PFSK-1 (cell line): Measurements from ENCODE around the gene LCP2.

Experiments
- FOXP2 ChIP-seq: optimal IDR thresholded peaks from 2 replicates; pipeline ENCODE3; 2011; ENCODE audit warnings: borderline replicate concordance, control low read depth, inconsistent platforms; ENCODE audit not compliant: insufficient read depth; ENCODE audit errors: extremely low read length, extremely low read depth
- POLR2AphosphoS5 ChIP-seq: IDR thresholded peaks from 2 replicates; pipeline ENCODE4 v1.6.1; 2012; ENCODE audit warnings: low read depth, mild to moderate bottlenecking, control low read depth, low read length, moderate library complexity
- REST ChIP-seq, 2 experiments: IDR thresholded peaks; 2 replicates each; pipeline versions ENCODE4 v1.6.1 to v1.8.0; 2011 to 2012; ENCODE audit warnings: low read depth in 2 of 2, low read length in 2 of 2, control low read depth in 1 of 2, inconsistent platforms in 1 of 2, mild to moderate bottlenecking in 1 of 2, moderate library complexity in 1 of 2; ENCODE audit not compliant: insufficient read depth in 1 of 2
- SIN3A ChIP-seq: IDR thresholded peaks from 2 replicates; pipeline ENCODE4 v1.6.1; 2012; ENCODE audit warnings: mild to moderate bottlenecking, low read length, moderate library complexity, borderline replicate concordance; ENCODE audit not compliant: insufficient read depth
- TAF1 ChIP-seq: IDR thresholded peaks from 2 replicates; pipeline ENCODE4 v1.6.1; 2012; ENCODE audit warnings: low read length, control low read depth, borderline replicate concordance; ENCODE audit not compliant: insufficient read depth

DNA sequence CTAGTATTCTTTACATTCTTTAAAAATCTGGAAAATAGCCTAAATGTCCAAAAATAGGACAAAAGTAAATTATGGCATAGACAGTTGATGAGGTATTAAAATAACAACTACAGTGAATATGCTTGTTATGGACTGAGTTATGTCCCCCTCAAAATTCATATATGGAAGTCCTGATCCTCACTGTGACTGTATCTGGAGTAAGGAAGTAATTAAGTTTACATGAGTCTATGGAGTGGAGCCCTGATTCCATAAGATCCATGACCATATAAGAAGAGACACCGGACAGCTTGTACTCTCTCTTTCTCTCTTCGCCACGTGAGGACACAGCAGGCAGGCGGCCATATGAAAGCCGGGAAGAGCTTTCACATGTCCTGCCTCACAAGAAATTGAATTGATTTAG, 93.4 kb downstream of the LCP2 start:
- no peak for TF ChIP-seq TAF1
- no peak for TF ChIP-seq POLR2AphosphoS5
- no peak for TF ChIP-seq SIN3A
- no peak for TF ChIP-seq FOXP2
- no peak for TF ChIP-seq REST (IDR thresholded peaks at IDR 0.05; ENCODE audit: insufficient read depth in 1 of 2, low read depth in 2 of 2, low read length in 2 of 2)
